Endodermal cell (in vitro differentiated cells): ENCODE data around the gene MAB21L4. TPM values are rescaled to one million over a fixed set of nuclear protein-coding genes. Genes with fewer than 3 reads are reported as not detected.

Experiments used
- DNase-seq: peaks from one replicate; pipeline ENCODE4 v3.0.0-alpha.2; 2017
- H3K27ac ChIP-seq: 2 replicates; pipeline ENCODE4 v1.5.1; 2013; ENCODE audit warnings: mild to moderate bottlenecking, low read depth, low read length, moderate library complexity
- H3K27me3 ChIP-seq: 2 replicates; pipeline ENCODE4 v1.6.1; 2013; ENCODE audit warnings: mild to moderate bottlenecking, low read length, moderate library complexity; ENCODE audit not compliant: insufficient read depth, control insufficient read depth, poor library complexity, severe bottlenecking
- H3K36me3 ChIP-seq: 2 replicates; pipeline ENCODE4 v1.7.0; 2013; ENCODE audit warnings: mild to moderate bottlenecking, low read length, moderate library complexity; ENCODE audit not compliant: control insufficient read depth, insufficient read depth
- H3K4me1 ChIP-seq: one replicate; pipeline ENCODE4 v1.7.0; 2013; ENCODE audit warnings: low read length; ENCODE audit not compliant: control insufficient read depth, insufficient read depth
- H3K4me3 ChIP-seq: 2 replicates; pipeline ENCODE4 v1.5.1; 2013; ENCODE audit warnings: mild to moderate bottlenecking, low read length, moderate library complexity
- H3K9ac ChIP-seq: 2 replicates; pipeline ENCODE4 v1.6.1; 2013; ENCODE audit warnings: mild to moderate bottlenecking, low read length, moderate library complexity; ENCODE audit not compliant: poor library complexity, severe bottlenecking; ENCODE audit errors: extremely low read depth
- H3K9me3 ChIP-seq: 2 replicates; pipeline ENCODE4 v1.6.1; 2013; ENCODE audit warnings: mild to moderate bottlenecking, low read length, moderate library complexity; ENCODE audit not compliant: control insufficient read depth
- H3K27ac Mint-ChIP-seq: 2 replicates; pipeline ENCODE4 v1.8.0; 2020; ENCODE audit warnings: mixed read lengths
- H3K27me3 Mint-ChIP-seq: 2 replicates; pipeline ENCODE4 v1.8.0; 2021; ENCODE audit warnings: mild to moderate bottlenecking, mixed read lengths; ENCODE audit not compliant: insufficient read depth
- H3K36me3 Mint-ChIP-seq: 2 replicates; pipeline ENCODE4 v1.8.0; 2020; ENCODE audit warnings: low read depth, mixed read lengths
- H3K4me1 Mint-ChIP-seq: 2 replicates; pipeline ENCODE4 v1.8.0; 2020; ENCODE audit warnings: mixed read lengths
- H3K4me3 Mint-ChIP-seq: 2 replicates; pipeline ENCODE4 v1.8.0; 2020; ENCODE audit warnings: mild to moderate bottlenecking, moderate library complexity, mixed read lengths
- H3K9me3 Mint-ChIP-seq: 2 replicates; pipeline ENCODE4 v1.8.0; 2020; ENCODE audit warnings: mild to moderate bottlenecking, mixed read lengths
- CTCF ChIP-seq: fragments of 200-600 bp; sonication (generic); conservative IDR thresholded peaks from 2 replicates; pipeline ENCODE4 v1.5.0; 2021; ENCODE audit warnings: antibody characterized with exemption, mild to moderate bottlenecking
- WGBS, 2 experiments: methylation state at CpG; one replicate each; pipeline versions ENCODE4 v1.1.5 to v1.1.7; 2013; ENCODE audit warnings: missing lambda C conversion rate in 2 of 2, mixed read lengths in 1 of 2; ENCODE audit not compliant: insufficient coverage in 1 of 2, insufficient read length in 1 of 2; 5-methylcytosine and 5-hydroxymethylcytosine counted together
- total RNA-seq, 2 donors: library from RNA; stranded (reverse); fragmentation: NEBNext Ultra II Directional in 1 of 2; extraction: Animal tissue kit (Norgen Biotek cat#: 25700) in 1 of 2; gene quantifications; 2 replicates in 1 of 2; 3 replicates in 1 of 2; pipeline ENCODE4 v1.2.1, GENCODE V29; 2021

Gene MAB21L4
- total RNA-seq, 2 donors from 2014 or later, result 0.31 TPM; not detected in 1

GRCh38 chr2:240916571-240917008 lies 20.6 kb upstream of the MAB21L4 start:
- 16 to 23% methylated on average over 14 to 24 of the region's 24 CpGs for WGBS, 2 experiments
- Histone ChIP-seq H3K36me3 (no peaks in the 10 kb centered on the region), H3K27ac (no peak overlapping the region), H3K4me3 (no peak overlapping the region), H3K9ac (no peak overlapping the region), H3K9me3 (no peaks in the 10 kb centered on the region), H3K27me3 (peaks cover 19% of the 10 kb centered on the region), H3K4me1 (no peaks in the 10 kb centered on the region)
- Mint-ChIP-seq H3K27me3 (peaks cover 20% of the 10 kb centered on the region), H3K27ac (no peak overlapping the region), H3K4me3 (peak overlapping the region; percentile 43), H3K9me3 (no peaks in the 10 kb centered on the region), H3K36me3 (no peaks in the 10 kb centered on the region), H3K4me1 (no peaks in the 10 kb centered on the region)
- TF ChIP-seq CTCF, result no peak
- DNase-seq, result peak; percentile 82

DNA sequence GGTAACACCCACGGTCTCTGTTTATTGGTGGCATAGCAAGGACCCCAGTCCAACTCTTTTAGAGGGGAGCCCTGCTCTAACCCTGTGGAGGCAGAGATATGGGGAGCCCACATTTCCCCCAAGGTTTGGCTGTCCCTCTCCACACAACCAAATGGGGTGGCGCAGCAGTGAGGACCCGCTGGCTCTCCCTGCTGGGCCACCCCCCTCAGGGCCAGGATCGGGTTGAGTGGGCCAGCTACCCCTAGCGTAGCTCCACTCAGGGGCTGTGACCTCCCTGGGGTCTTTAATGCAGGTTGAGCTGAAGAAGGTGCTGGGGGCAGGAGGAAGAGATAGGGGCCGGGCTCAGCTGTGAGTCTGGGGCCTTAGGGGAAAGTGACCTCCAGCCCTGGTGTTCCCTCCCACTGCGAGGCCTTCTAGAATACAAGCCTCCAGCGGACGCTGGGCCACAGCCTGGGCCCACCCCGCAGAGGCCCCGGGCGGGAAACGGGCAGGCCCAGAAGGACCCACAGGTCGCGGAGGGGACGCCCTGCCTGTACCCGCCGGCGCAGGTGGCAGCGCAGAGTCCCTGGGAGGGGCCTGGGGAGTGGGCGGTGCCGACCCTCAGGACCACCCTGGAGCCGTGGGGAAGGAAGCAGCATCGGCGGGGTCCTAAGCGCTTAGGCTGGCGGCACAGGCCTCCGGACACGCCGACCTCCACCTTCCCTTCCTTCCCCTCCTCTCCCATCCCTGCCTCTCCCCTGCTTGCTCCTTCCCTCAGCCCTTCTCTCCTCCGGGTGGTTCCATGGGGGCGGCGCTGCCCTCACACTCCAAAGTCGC lies 19.8 kb upstream of the MAB21L4 start:
- Histone ChIP-seq H3K4me3 (no peak overlapping the region), H3K27me3 (peaks cover 19% of the 10 kb centered on the region), H3K36me3 (no peaks in the 10 kb centered on the region), H3K9me3 (no peaks in the 10 kb centered on the region), H3K9ac (no peak overlapping the region), H3K27ac (no peak overlapping the region), H3K4me1 (no peaks in the 10 kb centered on the region)
- H3K27me3 Mint-ChIP-seq, result peaks cover 20% of the 10 kb centered on the region
- WGBS, 2 experiments, result 20 to 36% methylated on average over 7 to 31 of the region's 34 CpGs
- peak; percentile 73 for DNase-seq
- H3K36me3 Mint-ChIP-seq, result no peaks in the 10 kb centered on the region
- no peak overlapping the region for H3K27ac Mint-ChIP-seq
- no peaks in the 10 kb centered on the region for H3K4me1 Mint-ChIP-seq
- H3K9me3 Mint-ChIP-seq, result no peaks in the 10 kb centered on the region
- no peak for TF ChIP-seq CTCF
- H3K4me3 Mint-ChIP-seq, result peak overlapping the region; percentile 43

GRCh38 chr2:240914645-240915525 lies 18.9 kb upstream of the MAB21L4 start:
- Histone ChIP-seq H3K9ac (no peak overlapping the region), H3K36me3 (no peaks in the 10 kb centered on the region), H3K27ac (no peak overlapping the region), H3K27me3 (peaks cover 19% of the 10 kb centered on the region), H3K9me3 (no peaks in the 10 kb centered on the region), H3K4me3 (no peak overlapping the region), H3K4me1 (no peaks in the 10 kb centered on the region)
- Mint-ChIP-seq H3K4me1 (no peaks in the 10 kb centered on the region), H3K27me3 (peaks cover 20% of the 10 kb centered on the region), H3K9me3 (no peaks in the 10 kb centered on the region), H3K27ac (no peak overlapping the region), H3K4me3 (no peak overlapping the region), H3K36me3 (no peaks in the 10 kb centered on the region)
- 71 to 81% methylated on average over 11 to 25 of the region's 25 CpGs for WGBS, 2 experiments
- TF ChIP-seq CTCF, result no peak
- DNase-seq, result no peak
